ENCODE data around the gene ATP2A1. TPM values are rescaled to one million over a fixed set of nuclear protein-coding genes. Genes with fewer than 3 reads are reported as not detected.
A peak's percentile ranks its signal among the peaks of the same experiment; 100 is the strongest.

The ATP2A1 gene
- total RNA-seq (2.6 and 2.7 TPM in 2 replicates), polyA plus RNA-seq (2.6 and 5.0 TPM in 2 replicates)

DNA sequence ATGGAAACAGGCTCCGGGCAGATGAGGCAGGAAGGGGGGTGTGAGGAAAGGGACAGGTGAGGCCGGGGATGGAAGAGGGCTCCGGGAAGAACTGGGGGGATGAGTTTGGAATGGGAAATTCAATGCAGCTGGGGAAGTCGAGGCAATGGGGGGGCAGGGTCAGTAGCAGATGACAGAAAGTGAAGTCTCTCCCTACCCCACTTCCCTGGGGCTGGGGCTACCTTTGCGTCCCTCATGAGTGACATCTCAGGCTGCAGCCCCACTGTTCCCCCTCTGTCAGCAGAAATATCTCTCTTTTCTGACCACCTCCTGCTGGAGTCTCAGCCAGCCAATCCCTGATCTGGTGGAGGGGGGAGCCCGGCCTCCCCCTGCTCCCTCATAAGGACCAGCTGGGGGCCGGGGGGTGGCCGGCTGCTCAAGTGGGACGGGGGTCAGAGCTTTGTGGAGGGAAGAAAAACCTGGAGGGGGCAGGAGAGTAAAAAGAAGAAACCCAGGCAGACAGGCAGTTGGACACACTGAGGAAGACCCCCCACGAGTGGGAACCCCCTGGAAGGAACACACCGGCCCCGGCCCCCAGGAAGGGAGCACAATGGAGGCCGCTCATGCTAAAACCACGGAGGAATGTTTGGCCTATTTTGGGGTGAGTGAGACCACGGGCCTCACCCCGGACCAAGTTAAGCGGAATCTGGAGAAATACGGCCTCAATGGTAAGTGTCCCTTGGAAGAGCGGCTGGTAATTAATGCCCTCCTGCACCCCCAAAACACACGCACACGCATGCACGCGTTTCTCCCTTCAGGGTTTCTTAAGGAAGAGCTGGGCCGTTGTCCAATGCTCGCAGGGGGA is at the start of gene ATP2A1:
ATP2A1 (plus strand) TSS at position 406 of the 844 bp plus-strand sequence; CDS start at position 590, 184 bp downstream.
- Histone ChIP-seq H3K36me3 (no peaks in the 10 kb centered on the region), H3K27ac (peak within 1 kb of the TSS; percentile 39), H3K27me3 (no peaks in the 10 kb centered on the region), H3K4me1 (ENCODE audit: low read depth) (peaks cover 28% of the 10 kb centered on the region), H3K9me3 (ENCODE audit: low read depth) (no peaks in the 10 kb centered on the region), H3K4me3 (peak within 1 kb of the TSS; percentile 65)
- no peak for DNase-seq (ENCODE audit: low read depth in 1 of 2, low spot score in 1 of 2)
- no peak for TF ChIP-seq CTCF (IDR thresholded peaks at IDR 0.05; ENCODE audit: low read depth, low read length)

- H3K27me3 ChIP-seq, result no peaks in the 10 kb centered on the region
- H3K36me3 ChIP-seq, result peaks cover 87% of the 10 kb centered on the region
- TF ChIP-seq CTCF (IDR thresholded peaks at IDR 0.05; ENCODE audit: low read depth, low read length), result no peak
- H3K9me3 ChIP-seq (ENCODE audit: low read depth), result no peaks in the 10 kb centered on the region
- H3K4me1 ChIP-seq (ENCODE audit: low read depth), result peaks cover 3% of the 10 kb centered on the region
- no peak overlapping the region for H3K4me3 ChIP-seq
- H3K27ac ChIP-seq, result no peak overlapping the region
- no peak for DNase-seq (ENCODE audit: low read depth in 1 of 2, low spot score in 1 of 2)
Observed at GRCh38 chr16:28829747-28830146, 48.5 kb upstream of the ATP2A1 start.

- no peak for TF ChIP-seq CTCF (IDR thresholded peaks at IDR 0.05; ENCODE audit: low read depth, low read length)
- Histone ChIP-seq H3K36me3 (peaks cover 92% of the 10 kb centered on the region), H3K9me3 (ENCODE audit: low read depth) (no peaks in the 10 kb centered on the region)
Observed at GRCh38 chr16:28830531-28830930, 47.8 kb upstream of the ATP2A1 start.

DNA sequence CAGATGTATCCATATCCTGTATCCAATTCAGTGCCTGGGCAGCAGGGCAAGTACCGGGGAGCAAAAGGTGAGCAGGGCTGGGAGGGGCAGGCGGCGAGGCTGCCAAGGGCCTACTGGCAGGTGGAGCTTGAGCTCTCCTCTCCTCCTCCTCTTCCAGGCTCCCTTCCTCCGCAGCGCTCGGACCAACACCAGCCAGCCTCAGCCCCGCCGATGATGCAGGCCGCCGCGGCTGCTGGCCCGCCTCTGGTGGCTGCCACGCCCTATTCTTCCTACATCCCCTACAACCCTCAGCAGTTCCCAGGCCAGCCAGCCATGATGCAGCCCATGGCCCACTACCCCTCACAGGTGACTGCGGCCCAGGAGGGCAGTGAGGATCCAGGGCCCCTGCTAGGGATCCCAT is 43.9 kb upstream of the ATP2A1 start:
- Histone ChIP-seq H3K4me3 (no peak overlapping the region), H3K4me1 (ENCODE audit: low read depth) (no peaks in the 10 kb centered on the region), H3K36me3 (peaks cover 76% of the 10 kb centered on the region), H3K27me3 (no peaks in the 10 kb centered on the region), H3K27ac (no peak overlapping the region), H3K9me3 (ENCODE audit: low read depth) (no peaks in the 10 kb centered on the region)
- no peak for TF ChIP-seq CTCF (IDR thresholded peaks at IDR 0.05; ENCODE audit: low read depth, low read length)
- DNase-seq (ENCODE audit: low read depth in 1 of 2, low spot score in 1 of 2), result no peak

More at GRCh38 chr16:28830531-28830930, 47.8 kb upstream of the ATP2A1 start:
- Histone ChIP-seq H3K27ac (no peak overlapping the region), H3K27me3 (no peaks in the 10 kb centered on the region), H3K4me3 (no peak overlapping the region), H3K4me1 (ENCODE audit: low read depth) (no peaks in the 10 kb centered on the region)
- DNase-seq (ENCODE audit: low read depth in 1 of 2, low spot score in 1 of 2), result no peak

DNA sequence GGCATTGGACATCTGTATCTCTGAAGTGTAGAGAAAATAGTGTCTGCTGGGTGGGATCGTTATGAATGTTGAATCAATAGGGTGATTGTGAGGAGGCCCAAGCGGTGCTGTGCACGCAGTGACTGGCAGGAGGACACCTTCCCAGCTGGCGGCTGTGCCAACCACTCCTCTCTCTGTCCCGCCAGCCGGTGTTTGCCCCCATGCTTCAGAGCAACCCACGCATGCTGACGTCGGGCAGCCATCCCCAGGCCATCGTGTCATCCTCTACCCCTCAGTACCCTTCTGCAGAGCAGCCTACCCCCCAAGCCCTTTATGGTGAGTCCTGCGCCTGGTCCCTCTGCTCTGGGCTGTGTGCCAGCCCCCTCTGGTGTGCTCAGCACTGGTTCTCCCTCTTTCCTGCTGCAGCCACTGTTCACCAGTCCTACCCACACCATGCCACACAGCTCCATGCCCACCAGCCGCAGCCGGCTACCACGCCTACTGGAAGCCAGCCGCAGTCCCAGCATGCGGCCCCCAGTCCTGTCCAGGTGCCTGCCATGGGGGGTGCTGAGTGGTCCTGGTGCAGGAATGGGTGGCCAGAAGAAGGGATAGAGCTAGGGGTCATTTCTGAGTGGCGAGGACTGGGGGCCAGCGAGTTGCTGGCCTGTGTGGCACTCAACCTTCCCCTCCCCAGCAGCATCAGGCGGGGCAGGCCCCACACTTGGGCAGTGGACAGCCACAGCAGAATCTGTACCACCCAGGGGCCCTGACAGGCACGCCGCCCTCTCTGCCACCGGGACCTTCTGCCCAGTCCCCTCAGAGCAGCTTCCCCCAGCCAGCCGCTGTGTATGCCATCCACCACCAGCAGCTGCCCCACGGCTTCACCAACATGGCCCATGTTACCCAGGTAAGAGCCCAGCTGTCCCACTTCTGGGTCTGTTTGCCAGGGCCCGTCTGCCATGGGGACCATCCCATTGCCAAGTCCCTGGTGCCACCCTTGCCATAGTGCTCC is 43.1 kb upstream of the ATP2A1 start:
- H3K4me1 ChIP-seq (ENCODE audit: low read depth), result no peaks in the 10 kb centered on the region
- no peak for DNase-seq (ENCODE audit: low read depth in 1 of 2, low spot score in 1 of 2)
- H3K36me3 ChIP-seq, result peaks cover 70% of the 10 kb centered on the region
- H3K27me3 ChIP-seq, result no peaks in the 10 kb centered on the region
- TF ChIP-seq CTCF (IDR thresholded peaks at IDR 0.05; ENCODE audit: low read depth, low read length), result no peak
- no peaks in the 10 kb centered on the region for H3K9me3 ChIP-seq (ENCODE audit: low read depth)
- H3K4me3 ChIP-seq, result no peak overlapping the region
- no peak overlapping the region for H3K27ac ChIP-seq

Data from cardiac muscle cell (in vitro differentiated cells and primary cell).